ENCODE data around the gene ABLIM1.

Gene ABLIM1

DNA sequence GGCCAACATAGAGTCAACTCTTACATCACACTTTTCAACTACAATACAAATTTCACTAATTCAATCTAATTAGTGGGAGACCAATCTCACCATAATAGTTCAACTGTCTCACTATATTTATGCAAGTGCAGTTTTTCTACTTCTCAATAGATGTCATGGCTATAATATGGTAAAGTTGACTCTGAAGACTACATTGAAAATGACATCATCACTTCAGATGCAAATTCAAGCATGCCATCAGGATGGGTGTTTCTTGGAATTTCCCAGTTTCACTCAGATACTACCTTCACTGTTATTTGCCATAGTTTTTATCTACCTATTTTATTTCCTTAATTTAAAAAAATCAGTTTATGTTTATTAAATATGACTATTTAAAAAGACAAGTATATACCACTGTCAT lies 67.1 kb downstream of the ABLIM1 start (continued):
- no peak for TF ChIP-seq ZNF391 (tag by site-specific recombination; IDR thresholded peaks at IDR 0.05; ENCODE audit: borderline replicate concordance, low read depth)
- no peak for TF ChIP-seq ZNF626 (tag by site-specific recombination; IDR thresholded peaks at IDR 0.05)
- TF ChIP-seq ZNF785 (tag by site-specific recombination; IDR thresholded peaks at IDR 0.05), result no peak
- no peak for TF ChIP-seq ZNF248 (tag by site-specific recombination; IDR thresholded peaks at IDR 0.05)

DNA sequence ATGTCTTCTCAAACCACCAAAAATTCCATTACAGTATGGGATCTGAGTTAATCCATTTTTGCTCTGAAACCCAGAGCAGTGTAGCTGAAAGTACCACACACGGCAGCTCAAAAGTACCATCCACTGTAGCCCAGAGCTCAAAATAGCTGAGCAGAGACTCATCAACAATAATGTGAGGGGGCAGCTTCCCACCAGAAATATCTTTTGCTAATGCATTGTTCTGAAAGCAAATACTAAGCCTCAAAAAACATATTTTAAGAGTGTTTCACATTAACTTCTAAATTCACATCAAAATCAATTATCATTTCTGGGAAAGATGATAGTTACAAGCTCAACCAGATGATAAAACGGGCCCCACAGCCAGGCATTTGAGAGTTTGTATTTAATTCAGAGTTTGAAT lies 73.7 kb downstream of the ABLIM1 start:
- no peak overlapping the region for H3K4me3 ChIP-seq (ENCODE audit: low read depth, low read length)
- no peaks in the 10 kb centered on the region for H3K36me3 ChIP-seq (ENCODE audit: control insufficient read depth in 2 of 2, insufficient read depth in 1 of 2, low read length in 2 of 2)
- ChIA-PET POLR2A (no interaction called here), CTCF (interaction anchor here (0.7 kb wide), 1 partner anchor 147 kb away, joined by 3 read pairs; no protein-coding TSS in a partner anchor)
- no peaks in the 10 kb centered on the region for H3K4me1 ChIP-seq (ENCODE audit: control insufficient read depth, insufficient read depth, low read length)
- H3K9me3 ChIP-seq (ENCODE audit: control insufficient read depth, insufficient read depth, low read depth, low read length), result no peaks in the 10 kb centered on the region
- TF ChIP-seq FEZF1 (tag by site-specific recombination; IDR thresholded peaks at IDR 0.05), result no peak
- no peak for TF ChIP-seq ZEB2 (tag by site-specific recombination; IDR thresholded peaks at IDR 0.05)
- TF ChIP-seq, protein P1, sequence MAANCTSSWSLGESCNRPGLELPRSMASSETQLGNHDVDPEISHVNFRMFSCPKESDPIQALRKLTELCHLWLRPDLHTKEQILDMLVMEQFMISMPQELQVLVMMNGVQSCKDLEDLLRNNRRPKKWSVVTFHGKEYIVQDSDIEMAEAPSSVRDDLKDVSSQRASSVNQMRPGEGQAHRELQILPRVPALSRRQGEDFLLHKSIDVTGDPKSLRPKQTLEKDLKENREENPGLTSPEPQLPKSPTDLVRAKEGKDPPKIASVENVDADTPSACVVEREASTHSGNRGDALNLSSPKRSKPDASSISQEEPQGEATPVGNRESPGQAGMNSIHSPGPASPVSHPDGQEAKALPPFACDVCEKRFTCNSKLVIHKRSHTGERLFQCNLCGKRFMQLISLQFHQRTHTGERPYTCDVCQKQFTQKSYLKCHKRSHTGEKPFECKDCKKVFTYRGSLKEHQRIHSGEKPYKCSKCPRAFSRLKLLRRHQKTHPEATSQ (tag by site-specific recombination; IDR thresholded peaks at IDR 0.05), result no peak
- no peak for TF ChIP-seq ZFP41 (tag by site-specific recombination; IDR thresholded peaks at IDR 0.05; ENCODE audit: borderline replicate concordance)
- TF ChIP-seq ZIC2 (tag by site-specific recombination; IDR thresholded peaks at IDR 0.05), result no peak
- no peak for TF ChIP-seq GLIS2 (tag by site-specific recombination; IDR thresholded peaks at IDR 0.05)
- TF ChIP-seq ZNF747 (tag by site-specific recombination; IDR thresholded peaks at IDR 0.05), result no peak
- no peak for TF ChIP-seq ZSCAN16 (tag by site-specific recombination; IDR thresholded peaks at IDR 0.05)
- no peak for TF ChIP-seq ZNF544 (tag by site-specific recombination; IDR thresholded peaks at IDR 0.05)
- TF ChIP-seq ZNF677 (tag by site-specific recombination; IDR thresholded peaks at IDR 0.05), result no peak
- TF ChIP-seq, protein P2, sequence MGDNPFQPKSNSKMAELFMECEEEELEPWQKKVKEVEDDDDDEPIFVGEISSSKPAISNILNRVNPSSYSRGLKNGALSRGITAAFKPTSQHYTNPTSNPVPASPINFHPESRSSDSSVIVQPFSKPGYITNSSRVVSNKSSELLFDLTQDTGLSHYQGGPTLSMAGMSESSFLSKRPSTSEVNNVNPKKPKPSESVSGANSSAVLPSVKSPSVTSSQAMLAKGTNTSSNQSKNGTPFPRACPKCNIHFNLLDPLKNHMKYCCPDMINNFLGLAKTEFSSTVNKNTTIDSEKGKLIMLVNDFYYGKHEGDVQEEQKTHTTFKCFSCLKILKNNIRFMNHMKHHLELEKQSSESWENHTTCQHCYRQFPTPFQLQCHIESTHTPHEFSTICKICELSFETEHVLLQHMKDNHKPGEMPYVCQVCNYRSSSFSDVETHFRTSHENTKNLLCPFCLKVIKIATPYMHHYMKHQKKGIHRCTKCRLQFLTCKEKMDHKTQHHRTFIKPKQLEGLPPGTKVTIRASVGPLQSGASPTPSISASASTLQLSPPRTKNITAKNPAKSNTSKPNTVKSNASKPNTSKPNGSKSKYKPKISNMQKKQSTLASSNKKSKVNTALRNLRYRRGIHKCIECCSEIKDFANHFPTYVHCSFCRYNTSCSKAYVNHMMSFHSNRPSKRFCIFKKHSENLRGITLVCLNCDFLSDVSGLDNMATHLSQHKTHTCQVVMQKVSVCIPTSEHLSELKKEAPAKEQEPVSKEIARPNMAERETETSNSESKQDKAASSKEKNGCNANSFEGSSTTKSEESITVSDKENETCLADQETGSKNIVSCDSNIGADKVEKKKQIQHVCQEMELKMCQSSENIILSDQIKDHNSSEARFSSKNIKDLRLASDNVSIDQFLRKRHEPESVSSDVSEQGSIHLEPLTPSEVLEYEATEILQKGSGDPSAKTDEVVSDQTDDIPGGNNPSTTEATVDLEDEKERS (tag by site-specific recombination; IDR thresholded peaks at IDR 0.05), result no peak
- TF ChIP-seq, protein P3, sequence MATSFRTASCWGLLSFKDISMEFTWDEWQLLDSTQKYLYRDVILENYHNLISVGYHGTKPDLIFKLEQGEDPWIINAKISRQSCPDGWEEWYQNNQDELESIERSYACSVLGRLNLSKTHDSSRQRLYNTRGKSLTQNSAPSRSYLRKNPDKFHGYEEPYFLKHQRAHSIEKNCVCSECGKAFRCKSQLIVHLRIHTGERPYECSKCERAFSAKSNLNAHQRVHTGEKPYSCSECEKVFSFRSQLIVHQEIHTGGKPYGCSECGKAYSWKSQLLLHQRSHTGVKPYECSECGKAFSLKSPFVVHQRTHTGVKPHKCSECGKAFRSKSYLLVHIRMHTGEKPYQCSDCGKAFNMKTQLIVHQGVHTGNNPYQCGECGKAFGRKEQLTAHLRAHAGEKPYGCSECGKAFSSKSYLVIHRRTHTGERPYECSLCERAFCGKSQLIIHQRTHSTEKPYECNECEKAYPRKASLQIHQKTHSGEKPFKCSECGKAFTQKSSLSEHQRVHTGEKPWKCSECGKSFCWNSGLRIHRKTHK (tag by site-specific recombination; IDR thresholded peaks at IDR 0.05), result no peak
- no peak for TF ChIP-seq ZNF324 (tag by site-specific recombination; IDR thresholded peaks at IDR 0.05)
- H3K27ac ChIP-seq (ENCODE audit: extremely low read depth, low read depth, low read length), result no peak overlapping the region

DNA sequence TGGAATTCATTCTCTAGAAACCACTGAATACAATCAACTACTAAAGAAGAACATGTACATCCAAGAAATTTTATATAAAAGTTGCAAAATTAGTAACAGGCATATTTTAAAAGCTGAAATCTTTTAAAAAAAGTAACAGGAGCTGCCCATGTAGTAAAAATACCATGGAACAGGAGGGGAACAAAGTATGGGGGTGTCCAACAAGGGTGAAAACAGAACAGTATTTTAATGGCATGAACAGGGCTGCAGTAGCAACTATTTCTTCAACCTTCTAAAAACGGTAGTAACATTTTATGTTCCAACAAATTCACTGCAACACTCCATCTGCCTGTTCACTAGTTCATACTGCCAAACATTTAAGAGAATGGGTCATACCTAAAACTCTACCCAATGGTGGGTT lies 77.0 kb downstream of the ABLIM1 start:
- Histone ChIP-seq H3K36me3 (ENCODE audit: control insufficient read depth in 2 of 2, insufficient read depth in 1 of 2, low read length in 2 of 2) (no peaks in the 10 kb centered on the region), H3K9me3 (ENCODE audit: control insufficient read depth, insufficient read depth, low read depth, low read length) (no peaks in the 10 kb centered on the region), H3K27ac (ENCODE audit: extremely low read depth, low read depth, low read length) (no peak overlapping the region), H3K4me3 (ENCODE audit: low read depth, low read length) (no peak overlapping the region), H3K4me1 (ENCODE audit: control insufficient read depth, insufficient read depth, low read length) (no peaks in the 10 kb centered on the region)
- POLR2A ChIA-PET, result no interaction called here
- CTCF ChIA-PET, result interaction anchor here (0.7 to 1.6 kb wide), 3 partner anchors 27 to 107 kb away, joined by 3 to 4 read pairs (median 3); no protein-coding TSS in a partner anchor
- TF ChIP-seq SALL2 (tag by site-specific recombination; IDR thresholded peaks at IDR 0.05; ENCODE audit: borderline replicate concordance), result no peak
- no peak for TF ChIP-seq ZNF121 (tag by site-specific recombination; IDR thresholded peaks at IDR 0.05)
- TF ChIP-seq ZNF155 (tag by site-specific recombination; IDR thresholded peaks at IDR 0.05), result no peak
- TF ChIP-seq, protein P4, sequence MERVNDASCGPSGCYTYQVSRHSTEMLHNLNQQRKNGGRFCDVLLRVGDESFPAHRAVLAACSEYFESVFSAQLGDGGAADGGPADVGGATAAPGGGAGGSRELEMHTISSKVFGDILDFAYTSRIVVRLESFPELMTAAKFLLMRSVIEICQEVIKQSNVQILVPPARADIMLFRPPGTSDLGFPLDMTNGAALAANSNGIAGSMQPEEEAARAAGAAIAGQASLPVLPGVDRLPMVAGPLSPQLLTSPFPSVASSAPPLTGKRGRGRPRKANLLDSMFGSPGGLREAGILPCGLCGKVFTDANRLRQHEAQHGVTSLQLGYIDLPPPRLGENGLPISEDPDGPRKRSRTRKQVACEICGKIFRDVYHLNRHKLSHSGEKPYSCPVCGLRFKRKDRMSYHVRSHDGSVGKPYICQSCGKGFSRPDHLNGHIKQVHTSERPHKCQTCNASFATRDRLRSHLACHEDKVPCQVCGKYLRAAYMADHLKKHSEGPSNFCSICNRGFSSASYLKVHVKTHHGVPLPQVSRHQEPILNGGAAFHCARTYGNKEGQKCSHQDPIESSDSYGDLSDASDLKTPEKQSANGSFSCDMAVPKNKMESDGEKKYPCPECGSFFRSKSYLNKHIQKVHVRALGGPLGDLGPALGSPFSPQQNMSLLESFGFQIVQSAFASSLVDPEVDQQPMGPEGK (tag by site-specific recombination; IDR thresholded peaks at IDR 0.05), result no peak
